ENCODE results near the gene ATRN. TPM values are rescaled to one million over a fixed set of nuclear protein-coding genes. Genes with fewer than 3 reads are reported as not detected.
"Not testable (repeated sequence)": the region's sequence is repeated elsewhere in the genome, so short reads cannot be mapped to it uniquely, and the experiment has no call there.

ATRN gene
- total RNA-seq, 2 experiments from 2014 or later = 7.3 to 7.8 TPM

GRCh38 chr20:3595541-3595940 lies 124.7 kb downstream of the ATRN start:
- H3K27me3 Mint-ChIP-seq = no peaks in the 10 kb centered on the region
- H3K4me3 Mint-ChIP-seq = no peak overlapping the region
- H3K4me1 Mint-ChIP-seq (ENCODE audit: low read depth) = no peaks in the 10 kb centered on the region
- H3K36me3 Mint-ChIP-seq = peaks cover 29% of the 10 kb centered on the region
- H3K27ac Mint-ChIP-seq = no peak overlapping the region
- intact Hi-C loops (cut with micrococcal nuclease) = no loop called here
- POLR2A ChIA-PET = no interaction called here
- DNase-seq = no peak
- H3K9me3 Mint-ChIP-seq = no peaks in the 10 kb centered on the region
- CTCF ChIA-PET = no interaction called here

- intact Hi-C loops (cut with micrococcal nuclease) = no loop called here
- Mint-ChIP-seq H3K4me1 (ENCODE audit: low read depth) (peaks cover 5% of the 10 kb centered on the region), H3K9me3 (no peaks in the 10 kb centered on the region), H3K36me3 (peaks cover 34% of the 10 kb centered on the region), H3K27me3 (no peaks in the 10 kb centered on the region), H3K27ac (no peak overlapping the region), H3K4me3 (no peak overlapping the region)
- CTCF ChIA-PET = interaction anchor here (0.7 kb wide), 1 partner anchor 108 kb away, joined by 4 read pairs; no protein-coding TSS in a partner anchor
- POLR2A ChIA-PET = interaction anchor here (1.0 kb wide), 1 partner anchor 12 kb away, joined by 3 read pairs; no protein-coding TSS in a partner anchor
- no peak for DNase-seq
Observed at GRCh38 chr20:3603108-3603507, 132.3 kb downstream of the ATRN start.

- H3K4me3 Mint-ChIP-seq; intact Hi-C loops (cut with micrococcal nuclease); H3K4me1 Mint-ChIP-seq (ENCODE audit: low read depth); H3K9me3 Mint-ChIP-seq; DNase-seq; POLR2A ChIA-PET; CTCF ChIA-PET; H3K27ac Mint-ChIP-seq; H3K27me3 Mint-ChIP-seq: not testable (repeated sequence)
- peaks cover 36% of the 10 kb centered on the region for H3K36me3 Mint-ChIP-seq
Observed at GRCh38 chr20:3605386-3605886, 134.6 kb downstream of the ATRN start.

GRCh38 chr20:3606021-3606420 lies 135.2 kb downstream of the ATRN start:
- no peaks in the 10 kb centered on the region for H3K9me3 Mint-ChIP-seq
- H3K4me1 Mint-ChIP-seq (ENCODE audit: low read depth) = peaks cover 5% of the 10 kb centered on the region
- H3K4me3 Mint-ChIP-seq = no peak overlapping the region
- POLR2A ChIA-PET = no interaction called here
- peaks cover 33% of the 10 kb centered on the region for H3K36me3 Mint-ChIP-seq
- H3K27ac Mint-ChIP-seq = no peak overlapping the region
- intact Hi-C loops (cut with micrococcal nuclease) = no loop called here
- no peak for DNase-seq
- CTCF ChIA-PET = no interaction called here
- H3K27me3 Mint-ChIP-seq = no peaks in the 10 kb centered on the region

GRCh38 chr20:3611901-3612300 lies 141.1 kb downstream of the ATRN start:
- intact Hi-C loops (cut with micrococcal nuclease) = no loop called here
- peaks cover 7% of the 10 kb centered on the region for H3K36me3 Mint-ChIP-seq
- ChIA-PET CTCF (interaction anchor here (1.4 kb wide), 1 partner anchor 49 kb away, joined by 3 read pairs; no protein-coding TSS in a partner anchor), POLR2A (no interaction called here)
- H3K4me1 Mint-ChIP-seq (ENCODE audit: low read depth) = no peaks in the 10 kb centered on the region
- DNase-seq = no peak
- H3K27ac Mint-ChIP-seq = no peak overlapping the region
- no peaks in the 10 kb centered on the region for H3K9me3 Mint-ChIP-seq
- H3K27me3 Mint-ChIP-seq = no peaks in the 10 kb centered on the region
- no peak overlapping the region for H3K4me3 Mint-ChIP-seq

- no peaks in the 10 kb centered on the region for H3K27me3 Mint-ChIP-seq
- H3K36me3 Mint-ChIP-seq = peaks cover 7% of the 10 kb centered on the region
- intact Hi-C loops (cut with micrococcal nuclease) = no loop called here
Observed at GRCh38 chr20:3612795-3613572, 142.2 kb downstream of the ATRN start.

GRCh38 chr20:3613821-3614440 lies 143.1 kb downstream of the ATRN start:
- Mint-ChIP-seq H3K4me1 (ENCODE audit: low read depth) (no peaks in the 10 kb centered on the region), H3K9me3 (no peaks in the 10 kb centered on the region), H3K27ac (no peak overlapping the region), H3K27me3 (no peaks in the 10 kb centered on the region), H3K4me3 (no peak overlapping the region), H3K36me3 (peaks cover 7% of the 10 kb centered on the region)
- ChIA-PET POLR2A (no interaction called here), CTCF (interaction anchor here (1.8 kb wide), 1 partner anchor 97 kb away, joined by 5 read pairs; no protein-coding TSS in a partner anchor)
- no peak for DNase-seq
- intact Hi-C loops (cut with micrococcal nuclease) = no loop called here

More at GRCh38 chr20:3612795-3613572, 142.2 kb downstream of the ATRN start:
- DNase-seq = no peak
- Mint-ChIP-seq H3K9me3 (no peaks in the 10 kb centered on the region), H3K4me3 (no peak overlapping the region), H3K27ac (no peak overlapping the region), H3K4me1 (ENCODE audit: low read depth) (no peaks in the 10 kb centered on the region)
- POLR2A ChIA-PET = no interaction called here
- CTCF ChIA-PET = interaction anchor here (1.4 to 1.8 kb wide), 2 partner anchors 50 to 98 kb away, joined by 3 to 5 read pairs; no protein-coding TSS in a partner anchor

GRCh38 chr20:3614466-3614865 lies 143.6 kb downstream of the ATRN start:
- intact Hi-C loops (cut with micrococcal nuclease) = no loop called here
- H3K4me3 Mint-ChIP-seq = no peak overlapping the region
- no peaks in the 10 kb centered on the region for H3K9me3 Mint-ChIP-seq
- POLR2A ChIA-PET = no interaction called here
- CTCF ChIA-PET = interaction anchor here (1.8 kb wide), 1 partner anchor 97 kb away, joined by 5 read pairs; no protein-coding TSS in a partner anchor
- no peaks in the 10 kb centered on the region for H3K27me3 Mint-ChIP-seq
- H3K36me3 Mint-ChIP-seq = peaks cover 2% of the 10 kb centered on the region
- DNase-seq = no peak
- no peaks in the 10 kb centered on the region for H3K4me1 Mint-ChIP-seq (ENCODE audit: low read depth)
- H3K27ac Mint-ChIP-seq = no peak overlapping the region

GRCh38 chr20:3615171-3615840 lies 144.5 kb downstream of the ATRN start:
- DNase-seq; H3K4me3 Mint-ChIP-seq; H3K4me1 Mint-ChIP-seq (ENCODE audit: low read depth); intact Hi-C loops (cut with micrococcal nuclease); CTCF ChIA-PET; H3K27ac Mint-ChIP-seq; H3K36me3 Mint-ChIP-seq; H3K27me3 Mint-ChIP-seq; H3K9me3 Mint-ChIP-seq: not testable (repeated sequence)
- POLR2A ChIA-PET = interaction anchor here (1.1 kb wide), 1 partner anchor 12 kb away, joined by 3 read pairs; no protein-coding TSS in a partner anchor

GRCh38 chr20:3616250-3616649 lies 145.4 kb downstream of the ATRN start:
- no peak overlapping the region for H3K27ac Mint-ChIP-seq
- no peaks in the 10 kb centered on the region for H3K4me1 Mint-ChIP-seq (ENCODE audit: low read depth)
- no peak overlapping the region for H3K4me3 Mint-ChIP-seq
- intact Hi-C loops (cut with micrococcal nuclease) = no loop called here
- H3K27me3 Mint-ChIP-seq = no peaks in the 10 kb centered on the region
- H3K36me3 Mint-ChIP-seq = no peaks in the 10 kb centered on the region
- POLR2A ChIA-PET = interaction anchor here (1.1 kb wide), 1 partner anchor 12 kb away, joined by 3 read pairs; no protein-coding TSS in a partner anchor
- no peaks in the 10 kb centered on the region for H3K9me3 Mint-ChIP-seq
- CTCF ChIA-PET = no interaction called here
- no peak for DNase-seq

GRCh38 chr20:3621111-3621510 lies 150.3 kb downstream of the ATRN start:
- H3K27me3 Mint-ChIP-seq = no peaks in the 10 kb centered on the region
- H3K4me3 Mint-ChIP-seq = no peak overlapping the region
- no peaks in the 10 kb centered on the region for H3K9me3 Mint-ChIP-seq
- no peaks in the 10 kb centered on the region for H3K36me3 Mint-ChIP-seq
- ChIA-PET CTCF (interaction anchor here (0.6 kb wide), 1 partner anchor 26 kb away, joined by 3 read pairs; no protein-coding TSS in a partner anchor), POLR2A (no interaction called here)
- no peak overlapping the region for H3K27ac Mint-ChIP-seq
- no peak for DNase-seq
- no peaks in the 10 kb centered on the region for H3K4me1 Mint-ChIP-seq (ENCODE audit: low read depth)
- intact Hi-C loops (cut with micrococcal nuclease) = no loop called here

- Mint-ChIP-seq H3K4me3 (no peak overlapping the region), H3K27ac (no peak overlapping the region), H3K27me3 (no peaks in the 10 kb centered on the region), H3K36me3 (peaks cover 1% of the 10 kb centered on the region), H3K9me3 (no peaks in the 10 kb centered on the region), H3K4me1 (ENCODE audit: low read depth) (no peaks in the 10 kb centered on the region)
- intact Hi-C loops (cut with micrococcal nuclease) = no loop called here
- no peak for DNase-seq
- CTCF ChIA-PET = no interaction called here
- POLR2A ChIA-PET = interaction anchor here (0.5 kb wide), 1 partner anchor 90 kb away, joined by 4 read pairs; no protein-coding TSS in a partner anchor
Observed at GRCh38 chr20:3622406-3622805, 151.6 kb downstream of the ATRN start.

All from activated CD4-positive, alpha-beta memory T cell treated with anti-CD3 and anti-CD28 coated beads for 36 hours (primary cell).